NCI-H2227 (cell line): ENCODE data around the gene SMAGP.

Experiments used
- DNase-seq: peaks from one replicate; lab custom pipeline; 2025; ENCODE audit not compliant: unreplicated experiment; lab: John Stamatoyannopoulos, UW

SMAGP gene

GRCh38 chr12:51198568-51199365 is 71.4 kb downstream of the SMAGP start:
- no peak for DNase-seq

- DNase-seq: no peak
Observed at GRCh38 chr12:51197736-51198567, 72.3 kb downstream of the SMAGP start.

GRCh38 chr12:51196547-51196946 is 73.7 kb downstream of the SMAGP start:
- no peak for DNase-seq

- DNase-seq: no peak
Observed at GRCh38 chr12:51195841-51196240, 74.4 kb downstream of the SMAGP start.
